ENCODE measurements around the gene CDH23.
"Not testable (repeated sequence)": the region's sequence is repeated elsewhere in the genome, so short reads cannot be mapped to it uniquely, and the experiment has no call there.

The CDH23 gene

DNA sequence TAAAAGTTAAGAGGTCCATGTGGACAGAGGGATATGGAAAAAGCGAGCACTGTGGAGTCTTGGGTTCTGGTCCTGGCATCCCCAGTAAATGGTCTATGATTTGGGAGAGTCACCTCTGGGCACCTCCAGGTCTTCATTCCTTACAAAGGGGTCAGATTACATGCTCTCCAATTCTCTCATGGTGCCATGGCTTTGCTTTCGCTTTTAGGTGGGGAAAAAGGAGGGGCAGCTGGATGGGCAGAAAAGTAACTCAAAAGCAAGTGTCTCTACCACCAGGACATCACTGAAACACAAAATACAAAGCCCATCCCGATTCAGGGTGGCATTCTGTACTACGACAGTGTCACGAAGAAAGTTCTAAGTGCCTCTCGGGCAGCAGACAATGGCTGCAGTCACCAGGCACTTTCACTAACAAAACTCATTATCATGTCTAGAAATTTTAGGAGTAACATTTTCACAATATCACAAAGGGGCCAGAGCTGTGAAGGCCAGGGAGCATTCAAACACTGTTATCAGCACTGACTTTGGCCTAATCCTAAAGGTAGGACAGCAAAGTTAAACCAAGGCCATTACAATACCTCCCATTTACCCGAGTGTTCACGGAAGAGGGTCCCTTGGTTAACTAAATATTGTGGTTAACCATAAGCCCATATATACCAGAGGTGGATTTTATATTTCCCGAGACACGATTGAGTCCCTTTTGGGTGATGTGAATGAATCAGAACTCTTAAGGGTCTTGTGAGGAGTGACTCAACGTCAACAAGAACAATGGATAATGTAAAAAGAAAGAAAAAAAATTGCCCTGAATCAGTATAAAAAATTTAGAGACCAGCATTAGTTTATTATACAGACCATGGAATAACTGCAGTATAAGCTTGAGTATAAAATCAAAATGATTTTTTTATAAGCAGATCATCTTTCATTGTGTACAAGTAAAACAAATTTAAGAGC, 451.9 kb downstream of the CDH23 start:
- no peak for DNase-seq

DNA sequence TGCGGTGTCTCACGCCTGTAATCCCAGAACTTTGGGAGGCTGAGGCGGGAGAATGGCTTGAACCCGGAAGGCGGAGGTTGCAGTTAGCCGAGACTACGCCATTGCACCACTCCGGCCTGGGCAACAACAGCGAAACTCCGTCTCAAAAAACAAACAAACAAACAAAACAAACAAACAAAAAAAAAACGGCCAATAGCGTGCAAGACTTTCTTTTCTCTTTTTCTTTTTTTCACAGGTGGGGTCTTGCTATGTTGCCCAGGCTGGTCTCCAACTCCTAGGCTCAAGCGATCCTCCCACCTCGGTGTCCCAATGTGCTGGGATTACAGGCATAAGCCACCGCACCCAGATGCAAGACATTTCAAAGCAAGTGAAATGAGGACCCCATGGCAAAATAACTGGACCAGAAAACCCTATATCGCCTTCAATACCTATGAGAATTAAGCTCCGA, 452.8 kb downstream of the CDH23 start:
- DNase-seq: no peak

DNA sequence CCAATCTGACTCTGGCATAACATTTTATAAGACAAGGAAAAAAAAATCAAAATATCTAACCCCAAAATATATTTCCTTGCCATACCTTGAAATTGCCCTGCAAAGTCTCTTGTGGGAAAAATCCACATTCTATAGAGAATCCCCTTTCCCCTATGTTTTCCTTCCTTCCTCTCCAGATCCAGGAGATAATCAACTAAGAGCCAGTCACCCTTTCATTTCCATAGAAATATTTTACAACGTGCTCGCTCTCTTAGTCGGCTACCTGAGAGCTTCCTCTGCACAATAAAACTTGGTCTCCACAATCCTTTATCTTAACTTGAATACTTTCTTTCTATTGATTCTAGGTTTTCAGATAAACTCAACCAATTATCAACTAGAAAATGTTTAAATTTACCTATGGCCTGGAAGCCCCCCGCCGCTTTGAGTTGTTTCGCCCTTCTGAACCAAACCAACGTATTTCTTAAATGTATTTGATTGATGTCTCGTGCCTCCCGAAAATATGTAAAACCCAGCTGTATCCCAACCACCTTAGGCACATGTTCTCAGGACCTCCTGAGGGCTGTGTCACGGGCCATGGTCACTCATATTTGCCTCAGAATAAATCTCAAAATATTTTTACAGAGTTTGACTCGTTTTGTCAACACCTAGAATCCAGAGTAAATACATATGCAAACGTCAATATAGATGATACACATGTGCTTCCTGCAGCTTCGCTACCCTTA, 453.5 kb downstream of the CDH23 start:
- DNase-seq: no peak

DNA sequence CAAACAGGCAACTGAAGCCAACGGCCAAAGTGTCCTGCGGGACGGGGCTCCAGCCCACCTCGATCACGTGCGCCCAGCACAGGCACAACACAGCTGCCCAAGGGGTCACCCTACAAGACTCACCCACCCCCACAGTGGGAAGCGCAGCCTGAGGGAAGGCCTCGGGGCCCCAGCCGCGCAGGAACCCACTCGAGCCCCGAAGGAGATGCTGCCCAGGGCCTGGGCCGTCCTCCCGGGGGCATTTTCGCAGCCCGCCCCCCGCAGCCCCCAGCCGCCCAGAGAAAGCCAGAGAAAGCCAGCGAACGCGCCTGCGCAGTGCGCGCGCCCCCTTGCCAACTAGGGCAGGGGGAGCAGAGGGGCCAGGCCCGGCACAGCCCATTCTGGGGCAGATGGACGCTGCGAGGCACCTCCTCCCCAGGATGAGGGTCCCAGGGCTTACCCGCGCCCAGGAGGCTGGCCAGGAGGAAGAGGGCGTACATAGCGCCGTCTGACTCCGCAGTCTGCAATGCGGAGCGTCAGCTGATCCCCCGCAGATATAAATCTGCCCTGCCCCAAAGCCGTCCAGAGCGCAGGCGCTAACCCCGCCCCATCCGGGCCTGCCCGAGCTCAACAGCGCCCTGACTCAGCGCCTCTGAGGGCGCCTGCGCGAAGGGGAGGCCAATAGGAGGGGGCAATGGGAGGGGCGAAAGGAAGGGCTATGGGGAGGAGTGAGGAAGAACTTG, 454.2 kb downstream of the CDH23 start, which contains the start of gene PSAP:
PSAP (minus strand) TSS at position 509 of the 722 bp plus-strand sequence; CDS start at position 479, 30 bp downstream.
- peak; percentile 98 for DNase-seq

DNA sequence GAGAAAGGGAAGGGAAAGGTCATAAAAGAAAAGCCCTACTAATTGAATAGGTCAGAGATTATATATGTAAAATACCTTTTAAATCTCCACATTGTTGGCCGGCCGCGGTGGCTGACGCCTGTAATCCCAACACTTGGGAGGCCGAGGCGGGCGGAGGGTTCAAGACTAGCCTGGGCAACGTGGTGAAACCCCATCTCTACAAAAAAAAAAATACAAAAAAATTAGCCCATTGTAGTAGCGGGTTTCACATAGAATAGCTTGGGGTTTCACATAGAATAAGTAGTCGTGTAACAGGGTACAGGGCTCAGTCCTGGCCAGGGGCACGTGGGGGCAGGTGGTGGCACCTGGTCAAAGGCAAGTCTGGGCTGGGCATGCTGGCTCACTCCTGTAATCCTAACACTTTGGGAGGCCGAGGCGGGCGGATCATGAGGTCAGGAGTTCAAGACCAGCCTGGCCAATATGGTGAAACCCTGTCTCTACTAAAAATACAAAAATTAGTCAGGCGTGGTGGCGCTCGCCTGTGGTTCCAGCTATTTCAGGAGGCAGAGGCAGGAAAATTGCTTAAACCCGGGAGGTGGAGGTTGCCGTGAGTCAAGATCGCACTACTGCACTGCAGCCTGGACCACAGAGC, 454.9 kb downstream of the CDH23 start:
- DNase-seq: not testable (repeated sequence)

DNA sequence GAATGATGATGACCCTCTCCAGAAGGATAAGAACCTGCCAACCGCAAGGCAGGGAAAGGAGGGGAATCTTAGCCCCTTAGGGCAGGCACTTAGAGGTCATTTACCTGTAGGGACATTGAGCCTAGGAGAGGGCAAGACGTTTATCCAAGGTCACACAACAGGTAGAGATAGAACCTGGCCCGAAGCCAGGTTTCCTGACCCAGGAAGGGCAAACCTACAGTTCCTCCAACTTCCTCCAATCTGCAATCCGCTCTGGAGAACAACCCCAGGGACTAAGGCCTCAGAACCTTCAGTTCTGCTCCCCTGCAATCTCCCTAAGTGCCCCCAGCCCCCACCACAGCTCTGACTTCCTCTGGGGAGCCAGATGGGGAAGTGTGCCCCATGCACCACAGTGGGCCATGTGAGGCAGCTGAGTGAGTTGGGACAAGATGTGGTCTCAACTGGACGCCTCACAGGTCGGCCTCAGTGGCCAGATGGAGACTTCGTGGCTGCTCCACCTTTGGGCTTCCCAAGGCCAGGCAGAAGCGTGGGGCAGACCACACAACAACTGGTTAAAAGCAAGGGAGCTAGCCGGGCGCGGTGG, 455.7 kb downstream of the CDH23 start:
- DNase-seq: no peak

DNA sequence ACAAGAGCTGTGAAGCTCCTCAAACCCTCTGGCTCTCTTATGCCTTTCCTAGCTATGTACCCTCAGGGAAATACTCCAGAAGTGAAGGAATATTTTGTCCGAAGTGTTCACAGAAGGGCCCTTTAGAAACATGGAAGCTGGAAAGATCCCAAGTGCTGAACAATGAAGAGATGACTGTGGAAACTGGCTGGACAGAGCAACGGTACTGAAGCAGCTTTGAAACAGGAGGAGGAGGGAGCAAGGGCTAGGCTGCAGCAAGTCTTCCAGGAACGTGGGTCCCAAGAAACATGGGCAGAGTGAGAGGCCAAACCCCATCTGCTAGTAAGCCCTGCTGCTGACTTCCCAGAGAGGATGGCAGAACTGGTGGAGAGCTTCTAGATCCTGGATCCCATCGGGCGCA, 457.3 kb downstream of the CDH23 start:
- peak; percentile 20 for DNase-seq

DNA sequence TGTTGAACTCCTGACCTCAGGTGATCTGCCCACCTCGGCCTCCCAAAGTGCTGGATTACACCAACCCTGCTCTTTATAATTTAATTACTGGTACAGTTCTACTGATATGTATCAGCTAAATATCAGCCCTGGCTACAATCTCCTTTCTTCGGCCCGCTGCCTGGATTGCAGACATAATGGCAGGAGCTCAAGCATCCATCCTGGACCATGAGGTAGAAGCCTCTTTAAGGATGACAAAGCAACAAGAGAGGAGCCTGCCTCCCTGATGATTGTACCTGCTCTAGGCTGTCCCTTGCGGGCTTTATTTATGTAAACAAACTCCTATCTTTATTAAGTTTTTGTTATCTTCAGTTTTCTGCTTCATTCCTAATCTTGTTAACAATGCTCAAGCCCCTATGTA, 459.9 kb downstream of the CDH23 start:
- no peak for DNase-seq

DNA sequence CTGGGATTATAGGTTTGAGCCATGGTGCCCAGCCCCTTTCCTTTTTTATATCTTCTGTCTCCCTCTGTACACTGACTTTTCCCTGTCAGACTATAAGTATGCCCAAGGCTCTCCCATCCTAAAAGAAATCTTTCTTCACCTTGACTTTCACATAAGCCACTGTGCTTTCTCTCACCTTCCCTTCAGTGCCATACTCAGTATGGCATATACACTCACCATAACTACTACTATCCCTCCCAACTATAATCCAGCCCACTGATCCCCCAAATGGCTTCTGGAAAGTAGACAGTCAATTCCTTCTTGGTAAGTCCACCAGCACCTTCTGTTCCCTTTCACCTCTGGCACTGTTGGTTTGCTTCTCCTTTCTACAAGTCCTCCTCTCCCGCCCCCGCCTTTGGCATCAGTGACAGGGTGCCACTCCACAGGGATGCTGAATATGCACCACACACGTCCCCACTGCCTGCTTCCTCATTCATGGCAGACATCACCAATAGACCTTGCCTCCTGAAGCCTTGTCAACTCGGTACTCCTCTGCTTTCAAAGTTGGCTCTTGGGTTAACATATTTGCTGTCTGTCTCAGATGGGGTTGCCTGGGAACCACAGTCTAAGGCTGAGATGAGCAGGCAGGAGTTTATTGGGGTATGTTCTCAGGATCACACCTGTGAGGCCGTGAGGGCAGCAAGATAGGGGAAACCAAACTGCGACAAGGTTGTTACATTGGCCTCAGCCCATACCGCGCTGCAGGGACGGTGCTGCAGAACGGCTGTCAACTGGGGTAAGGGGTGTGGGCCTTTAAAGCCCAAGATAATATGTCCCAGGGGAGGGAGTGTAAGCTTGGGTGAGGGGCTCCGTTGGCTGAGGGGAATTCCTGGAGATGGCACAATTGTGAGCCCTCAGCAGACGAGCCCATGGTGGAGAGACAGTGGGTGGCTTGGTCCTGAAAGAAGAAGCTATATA, 461.5 kb downstream of the CDH23 start:
- DNase-seq: no peak

DNA sequence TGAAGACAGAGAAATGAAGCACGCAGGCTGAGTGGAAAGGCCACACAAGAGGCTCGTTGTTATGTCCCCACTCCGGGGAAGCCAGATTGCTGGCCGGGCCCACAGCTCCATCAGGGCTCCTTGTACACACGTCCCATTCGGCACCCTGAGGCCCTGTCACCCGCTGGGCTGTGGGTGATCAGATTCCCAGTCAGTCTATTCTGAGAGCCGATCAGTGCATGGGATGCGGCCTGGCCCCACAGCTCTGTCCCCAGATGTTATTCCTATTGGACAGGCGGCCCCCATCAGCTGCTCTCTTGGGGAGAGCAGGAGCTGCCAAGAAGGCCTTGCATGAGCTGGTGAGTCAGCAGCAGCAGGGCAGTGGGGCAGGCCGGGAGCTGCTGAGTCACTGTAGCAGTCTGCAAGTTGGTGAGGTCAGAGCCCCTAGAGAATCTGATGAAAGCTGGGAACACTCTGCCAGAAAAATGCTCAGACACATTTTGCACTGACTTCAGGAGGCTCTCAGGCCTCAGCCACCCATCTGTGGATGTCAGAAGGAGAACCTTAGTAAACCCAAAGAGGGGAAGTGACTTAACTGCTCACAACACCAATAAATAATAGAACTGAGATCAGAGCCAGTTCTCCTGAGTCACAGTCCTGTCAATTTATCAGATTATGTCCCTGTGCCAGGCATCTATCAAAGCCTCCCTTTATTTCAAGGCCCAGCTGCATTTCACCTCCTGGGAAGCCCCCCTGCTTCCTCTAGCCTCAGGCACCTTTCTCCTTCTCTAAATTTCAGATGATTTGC, 463.7 kb downstream of the CDH23 start:
- DNase-seq: peak; percentile 100

DNA sequence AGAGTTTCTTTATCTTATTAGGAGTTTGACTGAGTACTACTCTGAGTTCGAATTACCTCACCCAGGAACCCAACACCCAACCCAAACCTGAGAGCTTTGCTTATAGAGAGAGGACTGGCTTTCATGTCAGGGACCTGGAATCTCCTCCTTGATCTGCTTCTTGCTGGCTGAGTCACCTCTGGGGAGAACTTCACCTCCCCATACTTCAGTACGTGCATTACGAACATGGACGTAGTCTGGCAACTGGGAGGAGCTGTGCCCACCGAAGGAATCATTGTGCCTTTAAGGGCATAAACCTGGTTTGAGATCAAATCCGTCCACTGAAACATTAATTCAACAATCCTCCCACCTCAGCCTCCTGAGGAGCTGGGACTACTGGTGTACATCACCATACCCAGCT, 466.5 kb downstream of the CDH23 start:
- DNase-seq: no peak

DNA sequence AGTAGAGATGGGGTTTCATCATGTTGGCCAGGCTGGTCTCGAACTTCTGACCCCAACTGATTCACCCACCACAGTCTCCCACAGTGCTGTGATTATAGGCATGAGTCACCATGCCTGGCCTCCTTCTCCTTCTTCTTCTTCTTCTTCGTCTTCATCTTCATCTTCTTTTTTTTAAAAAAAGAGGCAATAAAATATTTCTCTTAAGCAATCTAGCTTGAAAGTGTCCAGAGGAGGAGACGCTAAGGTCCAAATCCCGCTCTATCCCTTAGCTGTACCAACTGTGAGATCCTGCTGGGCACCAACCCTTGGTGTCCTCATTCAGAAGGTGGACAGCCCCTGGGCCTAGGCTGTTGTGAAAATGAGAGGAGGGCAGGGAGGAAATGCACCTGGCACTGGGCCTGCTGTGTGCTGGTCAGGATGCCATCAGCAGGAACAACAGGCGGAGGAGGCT, 468.2 kb downstream of the CDH23 start:
- DNase-seq: peak; percentile 83
